Activated CD4-positive, alpha-beta T cell treated with anti-CD3 and anti-CD28 coated beads for 36 hours (primary cell): ENCODE results near the gene TIMP2. TPM values are rescaled to one million over a fixed set of nuclear protein-coding genes. Genes with fewer than 3 reads are reported as not detected.
"Not testable (repeated sequence)": the region's sequence is repeated elsewhere in the genome, so short reads cannot be mapped to it uniquely, and the experiment has no call there.

Source experiments
- ATAC-seq: fragments of 200-7000 bp; cut with Tn5 transposase; one replicate; pipeline ENCODE4 v1.10.0; 2021; ENCODE audit warnings: mild to moderate bottlenecking, moderate library complexity
- CTCF ChIA-PET: fragments of 350-600 bp; sonication (Branson Sonifier 250); formaldehyde crosslinking; loops from one replicate; lab custom pipeline; 2021; ENCODE audit warnings: antibody characterized with exemption; lab: Charles Lee
- POLR2A ChIA-PET: fragments of 350-600 bp; sonication (Branson Sonifier 250); formaldehyde crosslinking; loops from one replicate; lab custom pipeline; 2021; ENCODE audit warnings: antibody characterized with exemption, inconsistent platforms; lab: Charles Lee
- DNase-seq: peaks from one replicate; pipeline ENCODE4 v3.0.0-alpha.2; 2020
- H3K27ac Mint-ChIP-seq: one replicate; pipeline ENCODE4 v1.8.0; 2021; ENCODE audit warnings: mixed read lengths
- H3K27me3 Mint-ChIP-seq: one replicate; pipeline ENCODE4 v1.8.0; 2021; ENCODE audit warnings: mixed read lengths
- H3K36me3 Mint-ChIP-seq: one replicate; pipeline ENCODE4 v1.8.0; 2021; ENCODE audit warnings: low read depth, mixed read lengths
- H3K4me1 Mint-ChIP-seq: one replicate; pipeline ENCODE4 v1.8.0; 2021; ENCODE audit warnings: mixed read lengths
- H3K4me3 Mint-ChIP-seq: one replicate; pipeline ENCODE4 v1.8.0; 2021; ENCODE audit warnings: mild to moderate bottlenecking, moderate library complexity, mixed read lengths
- H3K9me3 Mint-ChIP-seq: one replicate; pipeline ENCODE4 v1.8.0; 2021; ENCODE audit warnings: low read depth, mixed read lengths
- intact Hi-C, 2 experiments: fragments of 100-400 bp; cut with DNase I in 1 of 2; cut with micrococcal nuclease in 1 of 2; formaldehyde crosslinking; loops; one replicate each; pipeline versions ENCODE4 v1.14.2 to v1.15.1; 2022 to 2024; cut with DNase I, micrococcal nuclease
- total RNA-seq, 2 experiments: library from RNA; stranded (reverse); gene quantifications; one replicate each; pipeline ENCODE4 v1.2.3, GENCODE V29; 2021

TIMP2 gene
- total RNA-seq, 2 experiments from 2014 or later = 1.6 to 1.9 TPM

- H3K27me3 Mint-ChIP-seq = no peaks in the 10 kb centered on the region
- intact Hi-C loops = no loop called here
- DNase-seq = no peak
- CTCF ChIA-PET = interaction anchor here (0.8 to 1.1 kb wide), 3 partner anchors 12 to 100 kb away, joined by 3 to 4 read pairs (median 4); no protein-coding TSS in a partner anchor
- H3K36me3 Mint-ChIP-seq = peaks cover 10% of the 10 kb centered on the region
- peaks cover 4% of the 10 kb centered on the region for H3K4me1 Mint-ChIP-seq
- H3K27ac Mint-ChIP-seq = no peak overlapping the region
- no peaks in the 10 kb centered on the region for H3K9me3 Mint-ChIP-seq
- H3K4me3 Mint-ChIP-seq = no peak overlapping the region
- no peak for ATAC-seq
- POLR2A ChIA-PET = interaction anchor here (0.7 to 0.9 kb wide), 2 partner anchors 18 to 40 kb away, joined by 3 read pairs; no protein-coding TSS in a partner anchor
Measured at GRCh38 chr17:78966123-78966813, 41.1 kb upstream of the TIMP2 start.

- ATAC-seq (no peak), DNase-seq (no peak)
- Mint-ChIP-seq H3K36me3 (peaks cover 6% of the 10 kb centered on the region), H3K4me3 (no peak overlapping the region), H3K4me1 (no peaks in the 10 kb centered on the region), H3K27ac (no peak overlapping the region), H3K9me3 (no peaks in the 10 kb centered on the region), H3K27me3 (no peaks in the 10 kb centered on the region)
- intact Hi-C loops = no loop called here
- ChIA-PET CTCF (interaction anchor here (0.8 to 2.5 kb wide), 6 partner anchors 12 to 520 kb away, joined by 3 to 6 read pairs (median 4); no protein-coding TSS in a partner anchor), POLR2A (interaction anchor here (0.6 to 0.9 kb wide), 3 partner anchors 19 to 41 kb away, joined by 3 read pairs; no protein-coding TSS in a partner anchor)
Measured at GRCh38 chr17:78965491-78965924, 40.3 kb upstream of the TIMP2 start.

DNA sequence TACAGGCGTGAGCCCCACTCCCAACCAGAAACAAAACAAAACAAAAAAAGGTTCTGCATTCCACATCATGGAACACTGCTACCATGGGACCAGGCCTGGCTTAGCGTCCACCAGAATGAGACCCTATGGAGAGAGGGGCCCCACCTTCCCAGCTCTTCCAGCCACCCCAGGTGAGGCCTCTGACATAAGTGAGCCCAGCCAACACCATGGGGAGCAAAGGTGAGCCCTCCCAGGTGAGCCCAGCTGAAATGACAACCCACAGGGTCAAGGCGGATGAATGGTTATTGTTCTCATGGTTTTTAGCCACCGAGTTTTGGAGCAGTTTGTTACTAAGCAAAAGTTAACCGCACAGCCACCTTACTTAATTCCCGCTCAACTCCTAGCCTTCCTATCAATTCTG, 38.2 kb upstream of the TIMP2 start:
- ChIA-PET CTCF (interaction anchor here (1.2 to 2.5 kb wide), 2 partner anchors 97 to 814 kb away, joined by 3 to 6 read pairs; no protein-coding TSS in a partner anchor), POLR2A (no interaction called here)
- no peak overlapping the region for H3K4me3 Mint-ChIP-seq
- H3K27ac Mint-ChIP-seq = no peak overlapping the region
- DNase-seq (no peak), ATAC-seq (no peak)
- H3K27me3 Mint-ChIP-seq = no peaks in the 10 kb centered on the region
- no peaks in the 10 kb centered on the region for H3K36me3 Mint-ChIP-seq
- H3K4me1 Mint-ChIP-seq = no peaks in the 10 kb centered on the region
- H3K9me3 Mint-ChIP-seq = no peaks in the 10 kb centered on the region
- intact Hi-C loops = no loop called here

DNA sequence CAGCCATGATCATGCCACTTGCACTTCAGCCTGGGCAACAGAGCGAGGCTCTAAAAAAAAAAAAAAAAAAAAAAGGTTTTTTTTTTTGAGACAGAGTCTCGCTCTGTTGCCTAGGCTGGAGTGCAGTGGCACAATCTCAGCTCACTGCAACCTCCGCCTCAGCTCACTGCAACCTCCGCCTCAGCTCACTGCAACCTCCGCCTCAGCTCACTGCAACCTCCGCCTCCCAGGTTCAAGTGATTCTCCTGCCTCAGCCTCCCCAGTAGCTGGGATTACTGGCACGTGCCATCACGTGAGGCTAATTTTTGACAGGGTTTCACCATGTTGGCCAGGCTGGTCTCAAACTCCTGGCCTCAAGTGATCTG, 37.8 kb upstream of the TIMP2 start:
- H3K9me3 Mint-ChIP-seq, H3K4me3 Mint-ChIP-seq, H3K27me3 Mint-ChIP-seq, H3K4me1 Mint-ChIP-seq, H3K27ac Mint-ChIP-seq, intact Hi-C loops, H3K36me3 Mint-ChIP-seq, DNase-seq, POLR2A ChIA-PET, ATAC-seq: not testable (repeated sequence)
- CTCF ChIA-PET = interaction anchor here (2.5 kb wide), 1 partner anchor 97 kb away, joined by 6 read pairs; no protein-coding TSS in a partner anchor

GRCh38 chr17:78962345-78962983, 37.3 kb upstream of the TIMP2 start:
- Mint-ChIP-seq H3K4me3 (no peak overlapping the region), H3K4me1 (no peaks in the 10 kb centered on the region), H3K27ac (no peak overlapping the region), H3K27me3 (no peaks in the 10 kb centered on the region), H3K9me3 (no peaks in the 10 kb centered on the region), H3K36me3 (no peaks in the 10 kb centered on the region)
- ChIA-PET POLR2A (no interaction called here), CTCF (interaction anchor here (0.8 kb wide), 1 partner anchor 8 kb away, joined by 4 read pairs; no protein-coding TSS in a partner anchor)
- no peak for ATAC-seq
- intact Hi-C loops = no loop called here
- DNase-seq = no peak

DNA sequence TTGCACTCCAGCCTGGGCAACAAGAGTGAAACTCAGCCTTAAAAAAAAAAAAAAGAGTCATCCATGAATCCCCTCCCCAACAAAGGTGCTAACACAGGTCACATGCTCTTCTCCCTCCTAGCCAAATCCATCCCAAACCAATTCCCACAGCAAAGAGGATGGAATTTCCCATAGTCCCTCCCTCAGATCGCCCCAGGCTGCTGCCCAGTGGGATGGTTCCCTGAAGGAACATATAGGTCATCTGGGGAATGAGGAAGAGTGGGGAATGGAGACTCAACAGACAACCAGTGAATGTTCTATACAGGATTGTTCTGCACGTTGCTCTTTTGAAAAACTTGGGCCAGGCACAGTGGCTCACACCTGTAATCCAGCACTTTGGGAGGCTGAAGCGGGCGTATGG, 36.4 kb upstream of the TIMP2 start:
- DNase-seq = no peak
- ChIA-PET POLR2A (no interaction called here), CTCF (interaction anchor here (0.8 to 1.3 kb wide), 2 partner anchors 9 to 96 kb away, joined by 4 read pairs; no protein-coding TSS in a partner anchor)
- no peak for ATAC-seq
- H3K27me3 Mint-ChIP-seq = no peaks in the 10 kb centered on the region
- intact Hi-C loops = no loop called here
- no peaks in the 10 kb centered on the region for H3K4me1 Mint-ChIP-seq
- no peaks in the 10 kb centered on the region for H3K9me3 Mint-ChIP-seq
- H3K27ac Mint-ChIP-seq = no peak overlapping the region
- H3K36me3 Mint-ChIP-seq = no peaks in the 10 kb centered on the region
- no peak overlapping the region for H3K4me3 Mint-ChIP-seq

DNA sequence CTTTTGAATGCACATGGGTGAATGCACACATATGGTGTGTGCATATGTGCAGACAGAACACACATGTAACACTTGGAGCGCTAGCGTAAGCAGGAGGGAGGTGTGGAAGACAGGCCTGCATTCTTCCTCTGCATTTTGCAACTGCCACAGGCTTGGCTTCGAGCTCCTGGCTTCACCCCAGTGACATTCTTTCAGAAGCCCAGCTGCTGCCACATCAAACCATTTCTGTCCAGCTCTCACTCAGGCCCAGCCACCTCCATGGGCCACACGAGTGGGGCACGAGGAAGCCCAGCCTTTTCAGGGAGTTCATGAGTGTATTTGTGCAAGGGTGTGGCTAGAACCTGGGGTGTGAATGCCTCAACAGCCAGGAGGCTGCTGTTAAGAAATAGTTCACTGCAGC, 35.7 kb upstream of the TIMP2 start:
- H3K4me1 Mint-ChIP-seq = no peaks in the 10 kb centered on the region
- intact Hi-C loops = no loop called here
- H3K36me3 Mint-ChIP-seq = no peaks in the 10 kb centered on the region
- CTCF ChIA-PET = interaction anchor here (1.1 to 1.3 kb wide), 2 partner anchors 11 to 95 kb away, joined by 4 to 6 read pairs; no protein-coding TSS in a partner anchor
- H3K9me3 Mint-ChIP-seq = no peaks in the 10 kb centered on the region
- H3K4me3 Mint-ChIP-seq = no peak overlapping the region
- H3K27ac Mint-ChIP-seq = no peak overlapping the region
- no peaks in the 10 kb centered on the region for H3K27me3 Mint-ChIP-seq
- POLR2A ChIA-PET = no interaction called here
- DNase-seq = no peak
- ATAC-seq = no peak

DNA sequence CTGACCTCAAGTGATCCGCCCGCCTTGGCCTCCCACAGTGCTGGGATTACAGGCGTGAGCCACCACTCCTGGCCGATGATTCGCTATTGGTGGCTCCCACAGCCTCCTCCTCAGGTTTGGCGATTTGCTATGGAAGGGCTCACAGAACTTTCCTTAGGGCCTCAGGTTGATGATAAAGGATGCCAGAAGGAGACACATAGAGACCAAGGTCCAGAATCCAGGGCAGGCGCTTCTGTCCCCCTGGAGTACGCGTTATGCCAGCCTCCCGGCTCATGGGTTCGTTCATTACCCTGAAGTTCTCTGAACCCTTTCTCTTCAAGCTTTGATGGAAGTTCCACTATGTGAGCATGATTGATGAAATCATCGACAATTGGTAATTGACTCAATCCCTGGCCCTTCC, 34.6 kb upstream of the TIMP2 start:
- H3K4me3 Mint-ChIP-seq = no peak overlapping the region
- H3K27ac Mint-ChIP-seq = no peak overlapping the region
- peaks cover under 1% of the 10 kb centered on the region for H3K4me1 Mint-ChIP-seq
- no peak for ATAC-seq
- DNase-seq = no peak
- no peaks in the 10 kb centered on the region for H3K27me3 Mint-ChIP-seq
- no peaks in the 10 kb centered on the region for H3K36me3 Mint-ChIP-seq
- no peaks in the 10 kb centered on the region for H3K9me3 Mint-ChIP-seq
- intact Hi-C loops = no loop called here
- ChIA-PET CTCF (interaction anchor here (0.6 to 1.1 kb wide), 3 partner anchors 12 to 1785 kb away, joined by 3 to 6 read pairs (median 4); no protein-coding TSS in a partner anchor), POLR2A (no interaction called here)

- CTCF ChIA-PET = interaction anchor here (0.6 kb wide), 1 partner anchor 92 kb away, joined by 3 read pairs; no protein-coding TSS in a partner anchor
- H3K27me3 Mint-ChIP-seq = no peaks in the 10 kb centered on the region
Measured at GRCh38 chr17:78958641-78959127, 33.5 kb upstream of the TIMP2 start.

GRCh38 chr17:78957128-78957527, 31.9 kb upstream of the TIMP2 start:
- no peaks in the 10 kb centered on the region for H3K9me3 Mint-ChIP-seq
- H3K4me3 Mint-ChIP-seq = no peak overlapping the region
- ChIA-PET POLR2A (no interaction called here), CTCF (interaction anchor here (0.6 kb wide), 1 partner anchor 8 kb away, joined by 3 read pairs; no protein-coding TSS in a partner anchor)
- peaks cover 2% of the 10 kb centered on the region for H3K27me3 Mint-ChIP-seq
- peaks cover 4% of the 10 kb centered on the region for H3K4me1 Mint-ChIP-seq
- H3K27ac Mint-ChIP-seq = no peak overlapping the region
- ATAC-seq = no peak
- DNase-seq = no peak
- no peaks in the 10 kb centered on the region for H3K36me3 Mint-ChIP-seq
- intact Hi-C loops = no loop called here

More at GRCh38 chr17:78958641-78959127, 33.5 kb upstream of the TIMP2 start:
- Mint-ChIP-seq H3K9me3 (no peaks in the 10 kb centered on the region), H3K27ac (no peak overlapping the region), H3K4me3 (no peak overlapping the region), H3K4me1 (peaks cover 4% of the 10 kb centered on the region), H3K36me3 (no peaks in the 10 kb centered on the region)
- intact Hi-C loops = no loop called here
- DNase-seq (no peak), ATAC-seq (no peak)
- POLR2A ChIA-PET = no interaction called here

- no peaks in the 10 kb centered on the region for H3K36me3 Mint-ChIP-seq
- ATAC-seq = peak; percentile 47
Measured at GRCh38 chr17:78956254-78956653, 31.1 kb upstream of the TIMP2 start.

More at GRCh38 chr17:78956254-78956653, 31.1 kb upstream of the TIMP2 start:
- peaks cover under 1% of the 10 kb centered on the region for H3K9me3 Mint-ChIP-seq
- no peak overlapping the region for H3K4me3 Mint-ChIP-seq
- no peak for DNase-seq
- H3K27ac Mint-ChIP-seq = no peak overlapping the region
- peaks cover 4% of the 10 kb centered on the region for H3K4me1 Mint-ChIP-seq
- CTCF ChIA-PET = no interaction called here
- H3K27me3 Mint-ChIP-seq = peaks cover 2% of the 10 kb centered on the region
- POLR2A ChIA-PET = no interaction called here
- intact Hi-C loops = no loop called here
